GM12878 (cell line): ENCODE results near the gene ADH7. TPM values are rescaled to one million over a fixed set of nuclear protein-coding genes. Genes with fewer than 3 reads are reported as not detected.

Experiments used
- ATF2 ChIP-seq: IDR thresholded peaks from 2 replicates; pipeline ENCODE4 v1.6.1; 2012; ENCODE audit warnings: low read length, inconsistent platforms
- BHLHE40 ChIP-seq, 2 experiments: fragments of 450-650 bp in 1 of 2; IDR thresholded peaks; 2 replicates each; pipeline ENCODE4 v1.6.1; 2011 to 2017; ENCODE audit warnings: low read depth in 2 of 2, borderline replicate concordance in 1 of 2, improper control_type of control experiment in 1 of 2, low read length in 1 of 2, mild to moderate bottlenecking in 1 of 2
- CREB1 ChIP-seq: IDR thresholded peaks from 2 replicates; pipeline ENCODE4 v1.6.1; 2012; ENCODE audit warnings: low read depth, mild to moderate bottlenecking, inconsistent platforms
- GABPA ChIP-seq: IDR thresholded peaks from 2 replicates; pipeline ENCODE4 v1.6.1; 2014; ENCODE audit warnings: antibody characterized with exemption, low read depth, mild to moderate bottlenecking, inconsistent platforms
- HSF1 ChIP-seq: fragments of 150-350 bp; IDR thresholded peaks from 2 replicates; pipeline ENCODE4 v1.6.1; 2014; ENCODE audit warnings: mild to moderate bottlenecking, low read depth, low read length
- MEF2A ChIP-seq: IDR thresholded peaks from 2 replicates; pipeline ENCODE4 v1.6.1; 2011; ENCODE audit warnings: low read depth, mild to moderate bottlenecking, low read length, moderate library complexity; ENCODE audit not compliant: insufficient read depth
- NFIC ChIP-seq: IDR thresholded peaks from 2 replicates; pipeline ENCODE4 v1.6.1; 2012; ENCODE audit warnings: low read depth, mild to moderate bottlenecking, inconsistent platforms, low read length, moderate library complexity
- NKRF ChIP-seq: fragments of 450-650 bp; conservative IDR thresholded peaks from 2 replicates; pipeline ENCODE4 v1.6.1; 2017; ENCODE audit warnings: mild to moderate bottlenecking, moderate library complexity
- PML ChIP-seq: IDR thresholded peaks from 2 replicates; pipeline ENCODE4 v1.6.1; 2012; ENCODE audit warnings: low read length, inconsistent platforms
- RAD51 ChIP-seq: fragments of 450-650 bp; IDR thresholded peaks from 2 replicates; pipeline ENCODE4 v1.6.1; 2016; ENCODE audit warnings: moderate library complexity, mild to moderate bottlenecking, inconsistent platforms
- RELB ChIP-seq: fragments of 450-650 bp; IDR thresholded peaks from 2 replicates; pipeline ENCODE4 v1.6.1; 2017; ENCODE audit warnings: low read depth, mild to moderate bottlenecking, moderate library complexity
- SMC3 ChIP-seq: IDR thresholded peaks from 2 replicates; pipeline ENCODE4 v1.6.1; 2011; ENCODE audit warnings: low read length, improper control_type of control experiment, borderline replicate concordance
- STAT1 ChIP-seq: fragments of 450-650 bp; conservative IDR thresholded peaks from 2 replicates; pipeline ENCODE4 v1.6.1; 2014; ENCODE audit warnings: antibody characterized with exemption, mild to moderate bottlenecking
- USF2 ChIP-seq: IDR thresholded peaks from 2 replicates; pipeline ENCODE4 v1.6.1; 2011; ENCODE audit warnings: low read depth, low read length, improper control_type of control experiment, borderline replicate concordance
- ZBED1 ChIP-seq: IDR thresholded peaks from 2 replicates; pipeline ENCODE4 v1.6.1; 2016; ENCODE audit warnings: borderline replicate concordance
- ZNF592 ChIP-seq: fragments of 450-650 bp; IDR thresholded peaks from 2 replicates; pipeline ENCODE4 v1.6.1; 2017; ENCODE audit warnings: mild to moderate bottlenecking, moderate library complexity
- polyA plus RNA-seq, 11 experiments: library from polyadenylated mRNA; depleted of rRNA in 4 of 11; unstranded in 6 of 11; stranded (reverse) in 5 of 11; fragments of >200 nt; fragmentation: Nextera tagmentation in 4 of 11; fragmentation: Illumina TruSeq in 1 of 11; extraction: Ambion mirVana in 4 of 11; extraction: Trizol in 1 of 11; gene quantifications; 1 replicate in 1 of 11; 2 replicates in 10 of 11; pipeline versions ENCODE4 v1.2.1 to v1.2.3, GENCODE V29; 2011 to 2016; ENCODE audit warnings: inconsistent platforms in 2 of 11, missing spikeins in 2 of 11, low read depth in 1 of 11
- total RNA-seq, 4 experiments: library from RNA; depleted of rRNA in 3 of 4; stranded (reverse); fragments of >200 nt in 3 of 4; fragmentation: Illumina TruSeq in 1 of 4; extraction: Trizol in 1 of 4; gene quantifications; 2 replicates each; pipeline versions ENCODE4 v1.2.1 to v1.2.3, GENCODE V29; 2013 to 2021

Gene ADH7
- total and polyA plus RNA-seq, 10 of the 15 experiments (the other 5 are each of a cell fraction or from before 2014, with no cell fraction given): not detected

GRCh38 chr4:99404595-99405287 is 30.4 kb downstream of the ADH7 start (continued):
- peak; percentile 62 to 64; a peak in 3 of 4 replicates for TF ChIP-seq BHLHE40 (IDR thresholded peaks at IDR 0.05; ENCODE audit: borderline replicate concordance in 1 of 2, low read depth in 2 of 2, low read length in 1 of 2)
- peak; percentile 37; the same call in 1 of the 2 replicates for TF ChIP-seq MEF2A
- no peak for TF ChIP-seq RAD51
- TF ChIP-seq CREB1: peak; percentile 47; the same call in 1 of the 2 replicates
- TF ChIP-seq RELB: peak; percentile 48; the same call in 1 of the 2 replicates
- TF ChIP-seq GABPA: peak; percentile 78
- TF ChIP-seq STAT1: no peak
- no peak for TF ChIP-seq ZNF592
- TF ChIP-seq ZBED1: peak; percentile 86; the same call in 1 of the 2 replicates
- TF ChIP-seq HSF1: no peak
- TF ChIP-seq NKRF: no peak
- 0 out of 2 replicates have a peak, but pooled peaks have one; percentile 2 for TF ChIP-seq SMC3
- no peak for TF ChIP-seq USF2
- TF ChIP-seq PML: peak; percentile 62; the same call in 1 of the 2 replicates
- peak; percentile 91 for TF ChIP-seq ATF2
- peak; percentile 94 for TF ChIP-seq NFIC
